HT-29 (cell line): Measurements from ENCODE around the gene EXOC3. TPM values are rescaled to one million over a fixed set of nuclear protein-coding genes. Genes with fewer than 3 reads are reported as not detected.

Source experiments
- DNase-seq: peaks from one replicate; pipeline ENCODE4 v3.0.0-alpha.2; 2015; ENCODE audit warnings: low spot score
- total RNA-seq: library from RNA; depleted of rRNA; stranded (reverse); fragments of >200 nt; shearing (Covaris generic); gene quantifications from 2 replicates; pipeline ENCODE4 v1.2.3, GENCODE V29; 2014

EXOC3 gene
- total RNA-seq, 1 experiment from 2014 or later: 65.7 TPM

DNA sequence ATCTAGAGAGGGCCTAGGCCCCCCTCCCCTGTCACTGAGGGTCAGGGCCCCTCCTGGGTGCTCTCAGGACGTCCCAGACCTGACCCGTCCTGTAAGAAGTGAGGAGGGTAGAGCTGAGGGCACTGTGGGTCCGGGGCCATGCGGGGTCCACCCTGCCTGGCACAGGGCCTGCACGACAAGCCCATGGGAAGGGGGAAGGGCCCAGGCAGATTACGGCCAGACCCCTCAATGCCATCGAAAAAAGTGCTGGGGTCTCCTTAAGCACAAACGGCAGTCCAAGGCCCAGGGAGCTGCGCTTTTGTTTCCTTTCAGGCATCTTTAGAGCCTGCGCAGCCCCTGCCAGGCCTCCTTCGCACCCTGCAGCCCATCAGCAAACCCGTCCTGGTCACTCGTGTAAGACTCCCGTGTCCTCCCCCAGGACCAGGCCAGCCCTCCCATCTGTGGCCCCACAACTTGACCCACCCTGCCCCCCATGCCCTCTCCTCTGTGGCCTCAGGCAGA is 4.4 kb upstream of the EXOC3 start:
- no peak for DNase-seq

DNA sequence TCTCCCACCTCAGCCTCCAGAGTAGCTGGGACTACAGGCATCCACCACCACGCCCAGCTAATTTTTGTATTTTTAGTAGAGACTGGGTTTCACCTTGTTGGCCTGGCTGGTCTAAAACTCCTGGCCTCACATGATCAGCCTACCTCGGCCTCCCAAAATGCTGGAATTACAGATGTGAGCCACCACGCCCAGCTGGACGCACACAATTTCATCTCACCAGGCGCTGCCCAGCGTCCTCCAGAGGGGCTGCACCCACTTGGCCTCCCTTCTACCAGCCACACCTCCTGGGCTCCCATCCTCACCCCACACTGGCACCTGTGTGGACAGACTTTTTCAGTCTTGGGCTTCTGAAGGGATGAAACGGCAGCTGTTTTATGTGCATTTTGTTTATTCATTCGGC is 3.8 kb upstream of the EXOC3 start:
- no peak for DNase-seq

DNA sequence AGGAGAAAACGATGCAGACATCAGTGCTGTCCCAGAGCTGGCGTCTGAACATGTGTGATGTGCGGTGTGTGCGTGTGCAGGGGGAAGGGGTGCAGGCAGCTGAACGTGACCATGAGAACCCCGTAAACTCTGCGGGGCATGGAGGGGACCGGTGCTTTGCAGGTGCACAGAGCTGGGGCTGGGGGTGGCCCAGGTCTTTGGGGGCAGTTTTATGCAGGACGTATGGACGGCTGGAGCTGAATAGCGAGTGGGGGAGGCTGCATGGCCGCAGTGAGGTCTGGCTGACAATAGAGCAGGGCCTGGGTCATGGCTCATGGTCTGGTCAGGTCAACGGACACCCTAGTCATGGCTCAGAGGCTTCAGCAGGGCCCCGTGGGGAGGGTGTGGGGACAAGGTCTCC is 3.3 kb upstream of the EXOC3 start:
- no peak for DNase-seq

DNA sequence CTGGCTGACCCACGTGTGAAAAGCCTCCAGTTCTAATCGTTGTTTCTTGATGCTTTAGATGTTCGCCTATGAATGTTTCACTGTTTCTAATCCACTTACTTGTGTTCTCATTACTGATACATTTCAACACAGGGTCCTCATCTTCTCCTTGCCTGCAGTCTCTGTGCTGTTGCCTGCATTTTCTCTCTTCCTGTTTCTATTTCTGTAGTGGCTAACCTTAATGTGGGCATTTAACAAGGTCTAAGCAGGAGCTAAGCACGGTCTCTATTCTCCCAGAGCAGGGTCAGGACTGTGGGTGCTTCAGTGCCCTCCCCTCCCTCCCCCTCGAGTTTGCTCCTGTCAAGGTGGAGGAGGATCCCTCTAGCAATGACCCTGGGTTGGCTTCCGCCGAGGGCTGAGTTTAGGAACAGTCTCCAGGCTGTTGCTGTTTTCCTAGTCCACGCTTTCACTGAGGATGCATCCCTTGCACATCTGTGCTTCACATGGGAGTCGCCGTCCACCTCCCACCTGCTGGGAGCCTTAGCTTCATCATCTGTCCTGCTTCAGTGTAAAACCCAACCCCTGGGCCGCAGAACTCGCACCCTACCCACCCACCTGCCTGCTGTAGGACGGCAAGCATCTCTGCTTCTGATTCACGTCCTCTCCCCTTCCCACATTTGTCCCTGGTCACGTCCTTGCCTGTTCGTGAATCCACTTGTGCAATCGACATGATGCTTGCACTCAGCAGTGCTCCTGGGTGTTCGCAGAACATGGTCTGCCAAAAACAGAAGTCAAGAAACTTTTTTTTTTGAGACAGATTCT is 2.4 kb upstream of the EXOC3 start:
- no peak for DNase-seq

DNA sequence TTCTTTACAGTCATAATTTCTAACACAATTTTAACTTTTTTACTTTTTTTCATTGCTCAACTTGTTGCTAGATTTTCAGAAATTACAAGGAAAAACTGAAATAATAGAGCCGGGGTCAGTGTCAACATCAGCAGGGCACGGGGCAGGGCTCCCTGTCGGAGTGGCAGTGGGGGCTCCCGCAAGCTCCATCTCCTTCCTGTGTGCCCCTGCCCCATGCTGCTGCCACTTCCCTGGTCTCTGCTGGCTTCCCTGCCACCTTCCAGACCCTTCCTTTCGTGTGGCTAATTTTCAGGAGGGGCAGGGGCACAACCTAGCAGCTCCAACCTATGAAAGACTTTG is 1.0 kb upstream of the EXOC3 start:
- no peak for DNase-seq

DNA sequence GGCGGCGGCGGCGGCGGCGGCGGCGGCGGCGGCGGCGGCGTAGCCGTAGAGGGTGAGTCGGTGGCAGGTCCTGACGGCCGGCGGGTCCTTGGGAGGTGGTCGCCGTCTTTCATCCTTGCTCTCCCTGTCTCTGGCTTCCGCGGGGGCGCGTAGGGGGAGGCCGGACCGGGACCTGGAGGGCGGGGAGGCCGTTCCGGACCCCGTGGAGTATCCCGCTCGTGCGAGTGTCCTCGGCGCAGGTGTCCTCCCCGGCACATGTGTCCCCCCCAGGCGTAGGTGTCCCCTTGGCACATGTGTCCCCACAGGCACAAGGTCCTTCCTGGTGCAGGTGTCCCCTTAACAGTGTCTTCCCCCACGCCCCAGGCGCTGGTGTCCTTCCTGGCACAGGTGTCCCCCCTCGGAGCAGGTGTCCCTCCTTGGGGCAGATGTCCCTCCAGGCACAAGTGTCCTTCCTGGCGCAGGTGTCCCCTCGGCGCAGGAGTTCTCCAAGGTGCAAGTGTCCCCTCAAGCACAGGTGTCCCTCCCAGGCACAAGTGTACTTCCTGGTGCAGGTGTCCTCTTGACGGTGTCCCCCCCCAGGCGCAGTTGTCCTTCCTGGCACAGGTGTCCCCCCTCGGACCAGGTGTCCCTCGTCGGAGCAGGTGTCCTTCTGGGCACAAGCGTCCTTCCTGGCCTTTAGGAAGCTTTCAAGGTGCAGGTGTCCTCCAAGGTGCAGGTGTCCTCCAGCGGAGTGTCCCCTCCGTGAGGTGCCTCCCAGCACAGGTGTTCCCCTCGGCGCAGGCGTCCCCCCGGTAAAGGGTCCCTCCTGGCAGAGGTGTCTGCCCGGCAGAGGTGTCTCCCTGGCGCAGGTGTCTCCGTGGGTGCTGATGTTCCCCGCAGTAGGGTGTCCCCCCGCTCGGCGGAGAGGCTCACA is 519 bp downstream of the EXOC3 start:
- DNase-seq: peak; percentile 41

DNA sequence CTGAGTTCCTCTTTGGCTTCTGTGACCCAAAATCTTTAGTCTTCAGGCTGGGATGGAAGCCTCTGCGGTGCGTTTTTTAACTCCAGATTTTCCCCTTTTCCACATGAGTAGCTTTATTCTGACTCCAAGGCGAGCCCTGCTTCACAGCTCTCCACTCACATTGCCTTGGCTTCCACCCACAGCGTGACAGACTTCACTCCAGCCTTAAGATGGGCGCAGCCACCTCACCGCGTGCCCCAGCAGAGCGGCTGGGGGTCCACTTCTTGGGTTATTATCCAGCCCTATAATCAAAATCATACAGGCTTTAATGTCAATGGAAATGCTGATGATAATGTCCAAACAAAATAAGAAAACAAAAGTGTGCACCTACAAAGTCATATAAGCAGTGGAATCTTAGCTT is 1.2 kb downstream of the EXOC3 start:
- DNase-seq: no peak

DNA sequence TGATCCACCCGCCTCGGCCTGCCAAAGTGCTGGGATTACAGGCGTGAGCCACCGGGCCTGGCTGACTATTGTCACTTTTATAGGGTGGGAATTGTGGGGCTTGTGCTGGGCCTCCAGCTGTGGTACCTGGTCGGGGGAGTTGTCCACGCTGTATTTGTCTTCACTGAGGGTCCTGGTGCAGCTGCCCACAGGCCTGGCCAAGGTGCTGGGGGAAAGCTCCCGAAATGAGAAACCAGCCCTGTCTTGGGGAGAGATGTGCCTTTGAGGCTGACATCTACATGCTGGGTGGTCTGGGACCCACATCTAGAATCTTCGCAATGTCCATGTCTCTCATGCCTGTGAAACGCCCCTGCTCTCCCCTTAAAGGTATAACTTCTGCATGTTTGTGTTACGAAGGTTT is 2.6 kb downstream of the EXOC3 start:
- no peak for DNase-seq

DNA sequence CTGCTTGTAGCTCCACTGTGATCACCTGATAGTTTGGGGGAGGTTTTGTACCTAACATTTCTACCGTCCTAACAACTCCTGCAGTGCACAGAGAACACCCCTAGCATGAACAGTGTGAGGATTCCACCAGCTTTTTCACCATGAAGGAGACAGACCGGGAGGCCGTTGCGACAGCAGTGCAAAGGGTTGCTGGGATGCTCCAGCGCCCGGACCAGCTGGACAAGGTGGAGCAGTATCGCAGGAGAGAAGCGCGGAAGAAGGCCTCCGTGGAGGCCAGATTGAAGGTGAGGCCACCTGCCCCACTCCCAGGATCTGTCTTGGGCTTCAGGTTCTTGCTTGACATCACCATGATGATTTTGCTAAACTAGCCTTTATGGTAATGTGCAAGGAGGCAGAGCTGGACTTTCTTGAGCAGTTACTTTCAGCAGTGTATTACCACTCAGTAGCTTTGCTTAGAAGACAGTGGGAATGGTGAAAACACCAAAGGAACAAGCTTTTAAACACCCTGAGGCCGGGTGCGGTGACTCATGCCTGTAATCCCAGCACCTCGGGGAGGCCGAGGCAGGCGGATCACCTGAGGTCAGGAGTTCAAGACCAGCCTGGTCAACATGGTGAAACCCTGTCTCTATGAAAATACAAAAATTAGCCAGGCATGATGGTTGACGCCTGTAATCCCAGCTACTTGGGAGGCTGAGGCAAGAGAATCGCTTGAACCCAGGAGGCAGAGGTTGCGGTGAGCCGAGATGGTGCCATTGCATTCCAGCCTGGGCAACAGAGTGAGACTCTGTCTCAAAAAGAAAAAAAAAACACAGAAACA is 3.3 kb downstream of the EXOC3 start:
- DNase-seq: no peak

DNA sequence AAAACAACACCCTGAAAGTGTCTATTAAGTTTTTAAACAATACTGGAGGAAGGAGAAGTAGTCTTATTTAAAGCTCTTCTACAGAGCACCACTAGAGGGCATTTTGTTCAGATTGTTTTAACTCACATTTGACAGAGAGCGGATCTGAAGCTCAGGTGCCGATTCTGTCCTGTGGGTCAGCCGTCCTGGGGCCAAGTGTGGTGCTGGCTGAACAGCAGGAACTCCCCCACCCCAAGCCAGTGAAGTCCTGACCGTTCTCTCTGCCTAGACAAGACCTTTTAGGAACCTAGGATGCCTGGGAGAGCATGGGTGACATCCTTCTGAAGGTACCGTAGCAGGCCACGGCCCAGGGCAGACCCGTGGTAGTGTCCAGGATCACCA is 3.9 kb downstream of the EXOC3 start:
- peak; percentile 67 for DNase-seq

DNA sequence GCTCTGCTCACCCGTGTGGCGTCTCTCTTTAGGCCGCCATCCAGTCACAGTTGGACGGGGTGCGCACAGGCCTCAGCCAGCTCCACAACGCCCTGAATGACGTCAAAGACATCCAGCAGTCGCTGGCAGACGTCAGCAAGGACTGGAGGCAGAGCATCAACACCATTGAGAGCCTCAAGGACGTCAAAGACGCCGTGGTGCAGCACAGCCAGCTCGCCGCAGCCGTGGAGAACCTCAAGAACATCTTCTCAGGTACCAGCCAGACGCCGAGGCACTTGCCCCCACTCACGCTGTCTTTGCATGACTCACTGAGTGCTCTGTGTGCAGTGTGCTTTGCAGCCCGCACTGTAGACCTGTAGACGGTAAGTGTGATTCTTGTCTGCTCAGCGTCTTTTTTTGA is 4.5 kb downstream of the EXOC3 start:
- no peak for DNase-seq

DNA sequence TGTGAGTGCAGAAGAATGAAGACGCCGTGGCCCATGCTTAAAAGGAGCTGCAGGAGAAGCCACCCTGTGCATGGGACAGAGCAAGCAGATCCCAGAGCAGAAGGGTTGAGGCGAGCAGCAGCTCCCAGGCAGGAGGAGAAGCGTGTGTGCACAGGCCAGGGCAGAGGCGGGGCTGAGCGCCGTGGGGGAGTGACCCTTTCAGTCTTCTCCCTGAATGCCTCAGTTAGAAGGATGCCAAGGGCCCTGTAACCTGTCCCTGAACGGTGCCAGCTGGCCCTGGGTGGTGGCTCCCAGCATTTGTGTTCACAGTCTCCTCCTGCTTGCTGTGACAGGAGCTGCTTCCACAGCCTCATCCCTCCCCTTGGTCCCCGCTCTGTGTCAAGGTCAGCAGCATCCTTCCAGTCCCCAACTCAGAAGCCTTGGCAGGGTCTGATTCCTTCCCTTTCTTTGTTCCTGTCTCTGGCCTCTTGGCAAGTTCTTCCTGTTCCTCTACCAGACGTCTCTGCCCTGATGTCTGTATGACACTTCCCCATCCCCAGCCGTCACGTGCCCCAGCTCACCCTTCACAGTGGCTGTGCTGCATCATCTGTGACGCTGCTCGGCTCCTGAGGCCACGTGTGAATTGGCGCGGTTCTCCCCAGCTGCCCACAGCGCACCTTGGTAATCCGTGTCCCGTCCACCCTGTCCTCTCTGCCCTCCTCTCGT is 5.2 kb downstream of the EXOC3 start:
- no peak for DNase-seq

DNA sequence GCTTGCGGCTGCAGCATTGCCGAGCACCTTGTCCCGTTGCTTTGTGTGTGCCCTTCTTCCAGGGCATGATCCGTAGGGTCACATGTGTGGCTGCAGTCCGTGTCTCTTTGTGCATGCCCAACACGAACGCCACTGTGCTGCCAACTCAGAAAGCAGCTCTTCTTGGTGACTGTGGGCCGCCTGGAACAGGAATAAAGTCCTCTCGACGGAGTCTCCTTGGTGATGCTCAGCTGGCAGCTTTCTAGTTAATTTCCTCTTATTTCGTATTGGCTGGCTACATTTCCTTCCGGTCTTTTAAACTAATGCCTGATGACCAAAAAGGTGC is 5.8 kb downstream of the EXOC3 start:
- DNase-seq: no peak

DNA sequence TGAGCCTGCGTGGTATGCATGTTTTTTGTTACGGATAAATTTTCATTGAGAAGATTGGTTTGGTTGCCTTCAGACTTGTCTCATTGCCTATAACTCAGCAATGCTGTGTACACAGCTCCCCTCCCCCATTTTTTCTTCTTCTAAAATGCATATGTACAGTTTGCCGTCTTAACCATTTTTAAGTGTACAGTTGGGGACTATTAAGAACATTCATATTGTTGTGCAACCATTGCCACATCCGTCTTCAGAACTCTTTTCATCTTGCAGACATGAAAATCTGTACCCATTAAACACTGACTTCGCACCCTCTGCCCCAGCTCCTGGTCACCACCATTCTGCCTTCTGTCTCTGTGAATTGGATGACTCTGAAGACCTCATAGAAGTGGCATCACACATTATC is 6.2 kb downstream of the EXOC3 start:
- no peak for DNase-seq

DNA sequence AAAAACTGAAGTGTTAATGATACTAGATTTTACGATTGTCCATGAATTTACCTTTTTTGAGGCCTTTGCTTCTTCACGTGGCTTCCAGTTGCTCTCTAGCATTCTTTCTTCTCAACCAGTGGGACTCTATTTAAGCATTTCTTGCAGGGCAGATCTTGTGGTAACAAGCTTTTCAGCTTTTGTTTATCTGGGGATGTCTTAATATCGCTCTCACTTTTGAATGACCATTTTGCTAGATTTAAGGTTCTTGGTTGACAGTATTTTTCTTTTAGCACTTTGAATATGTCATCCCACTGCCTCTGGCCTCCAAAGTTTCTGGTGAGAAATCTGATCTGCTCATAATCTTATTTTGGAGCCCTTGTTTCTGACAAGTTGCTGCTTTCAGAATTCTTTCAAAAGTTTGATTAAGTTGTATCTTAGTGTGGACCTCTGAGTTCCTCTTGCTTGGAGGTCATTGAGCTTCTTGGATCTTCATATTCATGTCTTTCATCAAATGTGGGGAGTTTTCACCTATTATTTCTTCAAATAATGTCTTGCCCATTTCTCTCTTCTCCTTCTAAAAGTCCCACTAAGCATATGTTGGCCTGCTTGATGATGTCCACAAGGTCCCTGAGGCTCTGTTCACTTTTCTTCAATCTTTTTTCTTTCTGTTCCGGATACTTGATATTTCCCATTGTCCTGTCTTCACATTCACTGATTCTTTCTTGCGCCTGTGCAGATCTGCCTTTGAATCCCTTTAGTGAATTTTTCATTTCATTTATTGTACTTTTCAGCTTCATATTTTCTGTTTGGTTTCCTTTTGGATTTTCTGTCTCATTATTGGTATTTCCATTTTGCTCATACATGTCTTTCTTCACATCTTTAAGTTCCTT is 8.8 kb downstream of the EXOC3 start:
- no peak for DNase-seq

DNA sequence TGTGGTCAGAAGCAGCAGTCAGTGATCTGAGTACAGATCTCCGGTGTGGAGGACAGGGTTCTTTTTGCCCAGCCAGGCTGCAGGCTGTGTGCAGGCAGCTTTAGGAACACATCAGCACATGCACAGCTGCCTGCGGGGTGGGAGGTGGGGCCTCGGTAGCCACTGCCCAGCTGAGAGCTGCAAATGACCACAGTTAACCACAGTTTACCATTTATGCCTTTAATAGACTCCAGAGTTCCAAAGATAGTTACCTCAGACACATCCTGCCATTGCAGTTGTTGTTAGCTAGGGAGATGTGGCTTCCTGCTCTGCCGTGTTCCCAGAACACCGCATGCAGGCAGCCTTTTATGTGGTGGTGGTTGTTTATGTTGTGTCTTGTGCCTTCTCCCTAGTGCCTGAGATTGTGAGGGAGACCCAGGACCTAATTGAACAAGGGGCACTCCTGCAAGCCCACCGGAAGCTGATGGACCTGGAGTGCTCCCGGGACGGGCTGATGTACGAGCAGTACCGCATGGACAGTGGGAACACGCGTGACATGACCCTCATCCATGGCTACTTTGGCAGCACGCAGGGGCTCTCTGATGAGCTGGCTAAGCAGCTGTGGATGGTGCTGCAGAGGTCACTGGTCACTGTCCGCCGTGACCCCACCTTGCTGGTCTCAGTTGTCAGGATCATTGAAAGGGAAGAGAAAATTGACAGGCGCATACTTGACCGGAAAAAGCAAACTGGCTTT is 10.2 kb downstream of the EXOC3 start:
- DNase-seq: no peak

DNA sequence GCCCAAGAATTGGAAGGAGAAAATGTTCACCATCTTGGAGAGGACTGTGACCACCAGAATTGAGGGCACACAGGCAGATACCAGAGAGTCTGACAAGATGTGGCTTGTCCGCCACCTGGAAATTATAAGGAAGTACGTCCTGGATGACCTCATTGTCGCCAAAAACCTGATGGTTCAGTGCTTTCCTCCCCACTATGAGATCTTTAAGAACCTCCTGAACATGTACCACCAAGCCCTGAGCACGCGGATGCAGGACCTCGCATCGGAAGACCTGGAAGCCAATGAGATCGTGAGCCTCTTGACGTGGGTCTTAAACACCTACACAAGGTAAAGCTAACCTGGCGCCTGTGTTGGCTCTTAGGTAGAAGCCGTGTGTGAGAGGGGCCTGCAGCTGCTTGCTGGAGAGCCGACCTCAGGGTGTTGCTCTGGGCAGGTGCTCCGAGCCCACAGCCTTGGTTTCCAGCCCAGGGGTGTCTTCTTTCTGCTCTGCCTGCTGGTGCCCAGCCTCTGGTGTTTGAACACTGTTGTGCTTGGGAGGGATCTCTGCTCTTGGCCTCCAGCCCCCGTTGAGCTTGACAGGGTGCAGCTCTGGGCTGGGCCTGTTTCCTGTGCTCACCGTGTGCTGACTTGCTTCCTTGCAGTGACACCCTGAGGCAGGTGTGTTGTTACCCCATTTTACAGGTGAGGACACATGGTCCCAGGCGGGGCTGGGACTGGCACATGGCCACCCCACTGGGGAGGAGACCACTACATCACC is 10.9 kb downstream of the EXOC3 start:
- DNase-seq: no peak

DNA sequence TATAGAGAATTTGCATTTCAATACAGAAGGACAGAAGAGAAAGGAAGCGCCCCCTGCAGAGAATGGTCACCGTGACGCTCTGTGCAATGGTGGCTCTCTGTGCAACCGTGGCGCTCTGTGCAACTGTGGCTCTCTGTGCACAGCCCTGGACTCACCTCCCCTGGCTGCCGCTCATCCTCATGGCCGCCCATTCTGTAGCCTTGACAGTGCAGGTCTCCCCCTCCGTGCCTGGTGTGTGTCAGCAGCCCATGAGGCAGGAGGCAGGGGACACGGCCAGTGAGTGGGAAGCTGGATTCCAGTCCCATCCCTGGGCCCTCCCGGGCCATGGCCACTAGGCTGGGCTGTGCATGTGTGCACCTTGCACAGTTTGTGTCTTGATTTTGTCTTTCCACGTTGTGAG is 12.0 kb downstream of the EXOC3 start:
- DNase-seq: no peak

DNA sequence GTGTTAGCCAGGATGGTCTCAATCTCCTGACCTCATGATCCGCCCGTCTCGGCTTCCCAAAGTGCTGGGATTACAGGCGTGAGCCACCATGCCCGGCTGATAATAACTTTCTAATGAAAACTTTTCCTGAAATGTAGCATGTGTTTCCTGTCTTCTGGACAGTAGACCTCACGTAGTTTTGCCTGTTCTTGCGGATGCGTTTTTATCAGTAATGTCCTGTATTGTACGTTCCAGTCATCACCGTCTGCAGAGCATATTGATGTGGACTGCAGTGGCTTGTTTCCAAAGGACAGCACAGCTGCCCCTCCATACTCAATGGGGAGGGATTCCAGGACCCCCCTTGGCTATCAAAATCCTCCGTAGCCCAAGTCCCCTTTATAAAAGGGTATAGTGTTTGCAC is 12.8 kb downstream of the EXOC3 start:
- DNase-seq: no peak
